Karpas-422 (cell line): ENCODE measurements around the gene SYNE1. TPM values are rescaled to one million over a fixed set of nuclear protein-coding genes. Genes with fewer than 3 reads are reported as not detected.

ENCODE experiments used
- DNase-seq: peaks from one replicate; pipeline ENCODE4 v3.0.0-alpha.2; 2015
- H2AFZ ChIP-seq: fragments of 200-600 bp; sonication (generic); 2 replicates; pipeline ENCODE4 v1.6.1; 2014; ENCODE audit warnings: antibody characterized with exemption, low read length, mixed read lengths
- H3K27ac ChIP-seq: fragments of 200-600 bp; sonication (generic); 2 replicates; pipeline ENCODE4 v1.5.1; 2014; ENCODE audit warnings: mild to moderate bottlenecking, low read length, moderate library complexity
- H3K27me3 ChIP-seq: fragments of 200-600 bp; sonication (generic); 2 replicates; pipeline ENCODE4 v1.6.1; 2014; ENCODE audit warnings: low read length, mixed read lengths
- H3K36me3 ChIP-seq: fragments of 200-600 bp; sonication (generic); 2 replicates; pipeline ENCODE4 v1.6.1; 2014; ENCODE audit warnings: low read length, mixed read lengths; ENCODE audit not compliant: insufficient read depth
- H3K4me1 ChIP-seq: fragments of 200-600 bp; sonication (generic); 2 replicates; pipeline ENCODE4 v1.6.1; 2014; ENCODE audit warnings: mild to moderate bottlenecking, low read length, mixed read lengths
- H3K4me2 ChIP-seq: fragments of 200-600 bp; sonication (generic); 2 replicates; pipeline ENCODE4 v1.6.1; 2014; ENCODE audit warnings: low read length, low read depth, mild to moderate bottlenecking; ENCODE audit not compliant: poor library complexity, severe bottlenecking
- H3K4me3 ChIP-seq: fragments of 200-600 bp; sonication (generic); 2 replicates; pipeline ENCODE4 v1.5.1; 2014; ENCODE audit warnings: mild to moderate bottlenecking, antibody characterized with exemption, low read length, mixed read lengths
- H3K79me2 ChIP-seq: fragments of 200-600 bp; sonication (generic); 2 replicates; pipeline ENCODE4 v1.6.1; 2014; ENCODE audit warnings: mild to moderate bottlenecking, low read length, mixed read lengths
- H3K9ac ChIP-seq: fragments of 200-600 bp; sonication (generic); 2 replicates; pipeline ENCODE4 v1.6.0; 2014; ENCODE audit warnings: low read length
- H3K9me2 ChIP-seq: fragments of 200-600 bp; sonication (generic), shearing (Covaris generic); replicated peaks from 2 replicates; pipeline ENCODE4 v1.6.0; 2014; ENCODE audit warnings: mild to moderate bottlenecking, low read length, moderate library complexity; ENCODE audit not compliant: insufficient read depth
- H3K9me3 ChIP-seq: fragments of 300-700, 200-600 bp; sonication (generic); 2 replicates; pipeline ENCODE4 v1.6.1; 2014; ENCODE audit warnings: low read length, mixed read lengths
- H4K20me1 ChIP-seq: fragments of 200-600 bp; sonication (generic); 2 replicates; pipeline ENCODE4 v1.6.1; 2014; ENCODE audit warnings: mild to moderate bottlenecking, antibody characterized with exemption, low read length, low read depth; ENCODE audit not compliant: insufficient read depth
- total RNA-seq: library from RNA; depleted of rRNA; stranded (reverse); fragments of >200 nt; shearing (Covaris generic); gene quantifications from 2 replicates; pipeline ENCODE4 v1.2.3, GENCODE V29; 2014; ENCODE audit warnings: low replicate concordance

The SYNE1 gene
- total RNA-seq, 1 experiment from 2014 or later = 137 TPM

DNA sequence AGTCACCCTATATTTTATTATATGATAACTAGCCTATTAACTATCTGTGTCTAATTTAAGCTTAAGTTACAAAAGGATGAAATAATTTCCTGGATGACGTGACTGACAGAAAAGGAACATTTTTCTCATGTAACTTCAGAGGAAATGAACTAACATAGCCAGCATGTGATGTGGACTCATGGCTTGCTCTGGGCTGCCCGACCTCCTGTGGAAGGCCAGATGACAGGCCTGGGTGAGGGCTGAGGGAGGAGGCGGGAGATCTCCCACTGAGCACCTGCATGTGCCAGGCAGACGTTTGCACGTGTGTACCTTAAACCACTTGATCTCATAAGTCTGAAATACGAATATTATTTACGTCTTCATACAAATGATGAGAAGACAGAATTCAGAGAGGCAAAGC, 321.1 kb downstream of the SYNE1 start:
- Histone ChIP-seq H3K4me2 (no peak overlapping the region), H2AFZ (no peak overlapping the region), H3K79me2 (no peaks in the 10 kb centered on the region), H3K4me3 (no peak overlapping the region), H3K9ac (no peak overlapping the region), H3K36me3 (no peaks in the 10 kb centered on the region), H4K20me1 (no peaks in the 10 kb centered on the region), H3K9me2 (no peaks in the 10 kb centered on the region), H3K27ac (no peak overlapping the region), H3K27me3 (no peaks in the 10 kb centered on the region), H3K4me1 (peaks cover 5% of the 10 kb centered on the region), H3K9me3 (no peaks in the 10 kb centered on the region)
- DNase-seq = no peak

DNA sequence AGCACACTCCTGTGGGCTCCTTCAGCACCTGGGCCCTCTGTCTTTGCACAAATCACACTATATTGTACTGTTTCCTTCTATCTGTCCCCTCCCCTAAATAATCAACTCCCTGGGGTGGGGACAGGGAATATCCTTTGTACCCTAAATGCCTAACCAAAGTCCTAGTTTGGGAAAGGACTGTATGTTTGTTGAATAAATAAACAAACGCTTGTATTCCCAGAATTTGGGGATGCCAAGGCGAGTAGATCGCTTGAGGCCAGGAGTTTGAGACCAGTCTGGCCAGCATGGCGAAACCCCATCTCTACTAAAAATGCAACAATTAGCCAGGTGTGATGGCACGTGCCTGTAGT, 322.7 kb downstream of the SYNE1 start:
- Histone ChIP-seq H3K36me3 (no peaks in the 10 kb centered on the region), H3K4me3 (no peak overlapping the region), H3K9me2 (no peaks in the 10 kb centered on the region), H3K9me3 (no peaks in the 10 kb centered on the region), H4K20me1 (no peaks in the 10 kb centered on the region), H3K4me1 (peaks cover 9% of the 10 kb centered on the region), H3K9ac (no peak overlapping the region), H3K79me2 (no peaks in the 10 kb centered on the region), H2AFZ (no peak overlapping the region), H3K27ac (no peak overlapping the region), H3K27me3 (no peaks in the 10 kb centered on the region), H3K4me2 (no peak overlapping the region)
- no peak for DNase-seq

DNA sequence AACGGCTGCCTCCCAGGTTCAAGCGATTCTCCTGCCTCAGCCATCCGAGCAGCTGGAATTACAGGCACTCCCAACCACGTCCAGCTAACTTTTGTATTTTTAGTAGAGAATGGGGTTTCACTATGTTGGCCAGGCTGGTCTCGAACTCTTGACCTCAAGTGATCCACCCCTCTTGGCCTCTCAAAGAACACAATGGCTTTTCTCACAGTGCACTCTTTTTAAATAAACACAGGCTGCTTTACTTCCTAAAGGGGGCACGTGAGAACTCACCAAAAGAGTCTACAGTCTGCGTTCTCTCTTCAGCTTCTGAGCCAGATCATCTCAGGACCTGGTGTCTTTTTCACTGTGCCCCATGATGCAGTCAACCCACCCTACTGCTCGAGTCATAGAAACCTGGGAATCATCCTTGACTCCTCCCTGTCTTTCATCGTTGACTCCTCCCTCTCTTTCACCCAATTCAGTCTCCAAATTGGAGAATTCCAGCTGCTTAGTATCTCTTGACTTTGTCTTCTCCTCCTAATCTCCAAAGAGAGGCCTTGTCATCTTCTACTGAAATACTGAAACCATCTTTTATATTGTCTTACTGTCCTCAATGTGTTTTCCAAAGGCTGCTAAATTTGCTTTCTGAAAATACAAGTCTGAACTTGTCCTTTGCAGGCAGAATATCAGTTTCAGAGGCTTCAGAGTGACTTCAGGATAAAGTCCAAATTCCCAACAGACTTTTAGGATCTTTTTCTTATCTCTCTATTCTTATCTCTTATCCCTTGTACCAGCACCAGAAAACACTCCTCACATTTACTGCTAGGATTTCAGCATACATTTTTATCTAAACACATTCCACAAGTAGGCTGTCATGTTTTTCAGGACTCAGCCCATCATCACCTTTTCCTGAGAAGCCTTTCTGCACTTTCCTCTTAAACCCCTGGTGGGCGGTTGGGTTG, 323.4 kb downstream of the SYNE1 start:
- Histone ChIP-seq H2AFZ (peak overlapping the region; percentile 16; the same call in 1 of the 2 replicates), H3K4me3 (no peak overlapping the region), H3K27ac (no peak overlapping the region), H3K4me2 (no peak overlapping the region), H3K36me3 (no peaks in the 10 kb centered on the region), H3K9ac (no peak overlapping the region), H3K4me1 (peaks cover 9% of the 10 kb centered on the region), H3K9me2 (no peaks in the 10 kb centered on the region), H4K20me1 (no peaks in the 10 kb centered on the region), H3K27me3 (no peaks in the 10 kb centered on the region), H3K79me2 (no peaks in the 10 kb centered on the region), H3K9me3 (no peaks in the 10 kb centered on the region)
- no peak for DNase-seq

DNA sequence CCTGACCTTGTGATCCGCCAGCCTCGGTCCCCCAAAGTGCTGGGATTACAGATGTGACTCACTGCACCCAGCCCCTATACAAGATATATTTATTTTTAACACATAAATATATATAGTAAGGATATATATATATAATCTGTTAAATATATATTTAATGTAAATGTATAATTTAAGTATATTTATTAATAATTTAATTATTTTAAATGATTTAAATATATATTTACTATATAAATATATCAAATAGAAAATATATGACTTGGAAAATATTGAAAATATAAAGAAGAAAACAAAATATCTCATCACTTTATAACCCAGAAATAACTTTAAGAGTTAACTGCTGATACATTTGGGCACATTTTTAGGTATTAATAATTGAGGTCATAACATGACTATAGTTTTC, 324.7 kb downstream of the SYNE1 start:
- Histone ChIP-seq H3K4me2 (no peak overlapping the region), H2AFZ (no peak overlapping the region), H3K27me3 (no peaks in the 10 kb centered on the region), H3K9me3 (no peaks in the 10 kb centered on the region), H3K9ac (no peak overlapping the region), H3K36me3 (no peaks in the 10 kb centered on the region), H3K9me2 (no peaks in the 10 kb centered on the region), H3K4me1 (peaks cover 9% of the 10 kb centered on the region), H4K20me1 (no peaks in the 10 kb centered on the region), H3K4me3 (no peak overlapping the region), H3K79me2 (no peaks in the 10 kb centered on the region), H3K27ac (no peak overlapping the region)
- DNase-seq = no peak

DNA sequence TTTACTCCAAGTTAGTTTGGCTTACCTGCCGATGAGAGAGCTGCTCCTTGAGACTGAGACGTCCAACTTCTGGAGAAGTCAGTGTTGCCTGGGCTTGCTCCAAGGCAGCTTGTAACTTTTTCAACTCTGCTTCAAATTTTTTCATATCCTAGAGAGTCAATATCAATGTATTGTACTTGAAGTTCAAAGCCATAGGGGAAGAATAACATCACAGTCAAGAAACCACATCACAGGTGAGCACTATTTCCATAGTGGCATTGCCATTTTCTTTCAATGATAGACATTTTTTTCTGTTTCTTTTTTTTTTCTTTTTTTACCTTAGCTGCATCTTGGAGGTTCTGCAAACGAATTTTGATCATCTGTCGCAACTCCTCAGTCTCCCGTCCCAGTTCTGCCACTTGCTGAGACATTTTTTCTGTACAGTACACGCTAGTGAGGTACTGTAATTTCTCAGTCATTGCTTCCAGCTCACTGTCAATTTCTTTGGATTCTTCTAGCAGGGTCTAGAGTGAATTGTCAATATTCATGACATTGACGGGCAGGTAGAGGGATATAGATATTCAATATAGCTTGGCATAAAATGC, 326.7 kb downstream of the SYNE1 start:
- H3K9me2 ChIP-seq = no peaks in the 10 kb centered on the region
- H3K79me2 ChIP-seq = no peaks in the 10 kb centered on the region
- H3K9ac ChIP-seq = no peak overlapping the region
- H3K27me3 ChIP-seq = no peaks in the 10 kb centered on the region
- H3K27ac ChIP-seq = no peak overlapping the region
- no peaks in the 10 kb centered on the region for H3K9me3 ChIP-seq
- H3K4me2 ChIP-seq = no peak overlapping the region
- H3K4me1 ChIP-seq = peaks cover 6% of the 10 kb centered on the region
- no peaks in the 10 kb centered on the region for H3K36me3 ChIP-seq
- H4K20me1 ChIP-seq = no peaks in the 10 kb centered on the region
- DNase-seq = no peak
- no peak overlapping the region for H2AFZ ChIP-seq
- no peak overlapping the region for H3K4me3 ChIP-seq

DNA sequence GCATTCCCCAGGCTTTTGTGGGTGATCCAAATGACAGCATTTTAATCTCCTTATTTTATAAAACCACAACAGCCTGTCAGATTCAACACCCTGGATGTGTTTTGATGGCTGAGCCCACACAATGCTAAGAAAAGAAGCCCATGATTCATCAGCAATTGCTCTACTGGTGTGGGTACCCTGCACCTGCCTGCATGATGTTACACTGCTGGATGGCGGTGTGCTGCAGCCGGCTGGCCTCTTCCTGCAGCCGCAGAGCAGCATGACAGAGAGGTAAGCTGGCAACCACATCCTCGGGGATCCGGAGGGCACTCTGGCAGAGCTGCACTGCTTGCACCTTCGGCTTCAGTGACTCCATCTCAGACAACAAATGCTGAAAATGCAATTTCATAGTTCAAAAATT, 327.5 kb downstream of the SYNE1 start:
- Histone ChIP-seq H3K36me3 (no peaks in the 10 kb centered on the region), H3K9ac (no peak overlapping the region), H3K4me3 (no peak overlapping the region), H2AFZ (no peak overlapping the region; the same call in 1 of the 2 replicates), H3K27me3 (no peaks in the 10 kb centered on the region), H3K9me2 (no peaks in the 10 kb centered on the region), H4K20me1 (no peaks in the 10 kb centered on the region), H3K27ac (no peak overlapping the region), H3K9me3 (no peaks in the 10 kb centered on the region), H3K4me2 (no peak overlapping the region), H3K4me1 (peaks cover 4% of the 10 kb centered on the region), H3K79me2 (no peaks in the 10 kb centered on the region)
- no peak for DNase-seq

DNA sequence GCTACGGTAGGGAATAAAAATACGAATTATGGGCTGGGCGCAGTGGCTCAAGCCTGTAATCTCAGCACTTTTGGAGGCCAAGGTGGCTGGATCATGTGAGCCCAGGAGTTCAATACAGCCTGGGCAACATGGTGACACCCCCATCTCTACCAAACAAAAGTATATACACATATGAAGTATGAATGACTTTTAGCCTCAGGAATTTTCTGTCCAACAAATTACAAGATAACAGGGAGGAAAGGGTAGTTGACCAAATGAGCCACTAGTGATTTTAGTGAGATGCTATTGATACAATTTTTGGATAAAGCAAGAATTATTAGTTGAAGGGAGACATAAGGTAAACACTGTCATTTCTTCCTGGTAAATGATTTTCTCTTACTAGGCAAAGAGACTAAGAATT, 328.2 kb downstream of the SYNE1 start:
- H2AFZ ChIP-seq = no peak overlapping the region
- H3K9me3 ChIP-seq = no peaks in the 10 kb centered on the region
- H3K9ac ChIP-seq = no peak overlapping the region
- no peak overlapping the region for H3K27ac ChIP-seq
- no peaks in the 10 kb centered on the region for H3K79me2 ChIP-seq
- no peak overlapping the region for H3K4me2 ChIP-seq
- no peak for DNase-seq
- H3K4me3 ChIP-seq = no peak overlapping the region
- no peaks in the 10 kb centered on the region for H3K27me3 ChIP-seq
- no peaks in the 10 kb centered on the region for H4K20me1 ChIP-seq
- H3K4me1 ChIP-seq = peaks cover 4% of the 10 kb centered on the region
- no peaks in the 10 kb centered on the region for H3K36me3 ChIP-seq
- H3K9me2 ChIP-seq = no peaks in the 10 kb centered on the region

DNA sequence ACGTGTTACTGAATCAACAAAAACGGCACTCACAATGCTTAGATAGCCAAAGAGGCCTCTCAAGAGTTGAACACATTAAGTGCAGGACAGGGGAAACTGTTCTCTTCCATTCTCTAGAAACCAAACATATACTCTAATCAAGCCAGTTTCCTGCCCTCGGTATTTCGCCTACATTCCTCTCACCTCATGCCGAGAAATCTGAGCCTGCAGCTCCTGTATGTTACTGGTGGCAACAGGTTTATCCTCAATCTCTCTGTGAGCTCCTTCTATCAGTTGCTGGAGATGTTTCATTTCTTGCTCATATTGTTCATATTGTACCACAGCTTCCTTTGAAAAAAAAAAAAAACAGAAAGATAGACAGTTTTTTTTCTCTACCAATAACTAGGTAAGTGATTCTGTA, 328.9 kb downstream of the SYNE1 start:
- Histone ChIP-seq H3K36me3 (no peaks in the 10 kb centered on the region), H2AFZ (no peak overlapping the region), H3K9me2 (no peaks in the 10 kb centered on the region), H3K9me3 (no peaks in the 10 kb centered on the region), H3K9ac (no peak overlapping the region), H3K27me3 (no peaks in the 10 kb centered on the region), H3K79me2 (no peaks in the 10 kb centered on the region), H4K20me1 (no peaks in the 10 kb centered on the region), H3K4me2 (no peak overlapping the region), H3K27ac (no peak overlapping the region), H3K4me3 (no peak overlapping the region), H3K4me1 (peaks cover 9% of the 10 kb centered on the region)
- DNase-seq = no peak
